HG03066 (cell line): ENCODE data around the gene NOB1.
A peak's percentile ranks its signal among the peaks of the same experiment; 100 is the strongest.
"Not testable (repeated sequence)": the region's sequence is repeated elsewhere in the genome, so short reads cannot be mapped to it uniquely, and the experiment has no call there.

ENCODE experiments used
- ATAC-seq: cut with Tn5 transposase; IDR thresholded peaks from one replicate; pipeline ENCODE4 v1.9.1; 2021; ENCODE audit warnings: low read depth; ENCODE audit not compliant: unreplicated experiment

The NOB1 gene

GRCh38 chr16:69754469-69755310, at the start of gene NOB1:
Gene NOB1 (minus strand): TSS chr16:69754926. CDS start chr16:69754910, 16 bp downstream.
- ATAC-seq, result peak; percentile 90

GRCh38 chr16:69804297-69804696, 49.6 kb upstream of the NOB1 start:
- no peak for ATAC-seq

GRCh38 chr16:69799611-69800031, 44.9 kb upstream of the NOB1 start:
- no peak for ATAC-seq

GRCh38 chr16:69798466-69798865, 43.7 kb upstream of the NOB1 start:
- ATAC-seq, result no peak

- ATAC-seq, result no peak
Observed at GRCh38 chr16:69796285-69797118, 41.8 kb upstream of the NOB1 start.

GRCh38 chr16:69794486-69794885, 39.8 kb upstream of the NOB1 start:
- ATAC-seq, result no peak

- no peak for ATAC-seq
Observed at GRCh38 chr16:69793526-69793925, 38.8 kb upstream of the NOB1 start.

- ATAC-seq, result not testable (repeated sequence)
Observed at GRCh38 chr16:69791391-69791847, 36.7 kb upstream of the NOB1 start.

GRCh38 chr16:69787883-69788282, 33.2 kb upstream of the NOB1 start:
- ATAC-seq, result no peak

GRCh38 chr16:69784586-69784985, 29.9 kb upstream of the NOB1 start:
- ATAC-seq, result no peak

- ATAC-seq, result no peak
Observed at GRCh38 chr16:69781118-69781517, 26.4 kb upstream of the NOB1 start.

- no peak for ATAC-seq
Observed at GRCh38 chr16:69779724-69780123, 25.0 kb upstream of the NOB1 start.

GRCh38 chr16:69775563-69775962, 20.8 kb upstream of the NOB1 start:
- ATAC-seq, result no peak

- ATAC-seq, result no peak
Observed at GRCh38 chr16:69773260-69773947, 18.7 kb upstream of the NOB1 start.

- ATAC-seq, result no peak
Observed at GRCh38 chr16:69771651-69771967, 16.9 kb upstream of the NOB1 start.

GRCh38 chr16:69769404-69769803, 14.7 kb upstream of the NOB1 start:
- no peak for ATAC-seq

- ATAC-seq, result no peak
Observed at GRCh38 chr16:69768666-69769065, 13.9 kb upstream of the NOB1 start.

GRCh38 chr16:69767459-69768229, 12.9 kb upstream of the NOB1 start:
- ATAC-seq, result no peak

GRCh38 chr16:69763599-69763942, 8.8 kb upstream of the NOB1 start:
- no peak for ATAC-seq

- peak; percentile 10 for ATAC-seq
Observed at GRCh38 chr16:69762814-69763598, 8.3 kb upstream of the NOB1 start.
